Trophoblast cell (in vitro differentiated cells and primary cell): ENCODE data around the gene PDPK1.

Experiments used
- DNase-seq, 2 donors: peaks; one replicate each; pipeline ENCODE4 v3.0.0-alpha.2; 2016
- H2AFZ ChIP-seq: 2 replicates; pipeline ENCODE4 v1.6.1; 2013; ENCODE audit warnings: low read length, moderate library complexity, mild to moderate bottlenecking; ENCODE audit not compliant: insufficient read depth, poor library complexity
- H2AK5ac ChIP-seq: 2 replicates; pipeline ENCODE4 v1.6.1; 2013; ENCODE audit warnings: mild to moderate bottlenecking, low read length
- H2BK120ac ChIP-seq: 2 replicates; pipeline ENCODE4 v1.6.1; 2013; ENCODE audit warnings: low read length, mild to moderate bottlenecking, moderate library complexity; ENCODE audit not compliant: insufficient read depth, poor library complexity
- H2BK12ac ChIP-seq: 2 replicates; pipeline ENCODE4 v1.6.1; 2013; ENCODE audit warnings: mild to moderate bottlenecking, low read length, moderate library complexity
- H2BK5ac ChIP-seq: 2 replicates; pipeline ENCODE4 v1.6.1; 2013; ENCODE audit warnings: low read length, low read depth, moderate library complexity, mild to moderate bottlenecking; ENCODE audit not compliant: poor library complexity
- H3K14ac ChIP-seq: 2 replicates; pipeline ENCODE4 v1.6.1; 2013; ENCODE audit warnings: mild to moderate bottlenecking, low read length
- H3K18ac ChIP-seq: 2 replicates; pipeline ENCODE4 v1.6.1; 2013; ENCODE audit warnings: mild to moderate bottlenecking, low read length
- H3K23ac ChIP-seq: 2 replicates; pipeline ENCODE4 v1.6.1; 2013; ENCODE audit warnings: low read length
- H3K27ac ChIP-seq: 2 replicates; pipeline ENCODE4 v1.5.1; 2013; ENCODE audit warnings: low read depth, mild to moderate bottlenecking, inconsistent platforms, low read length, moderate library complexity
- H3K27me3 ChIP-seq: 2 replicates; pipeline ENCODE4 v1.6.1; 2013; ENCODE audit warnings: inconsistent platforms, mild to moderate bottlenecking, low read length, moderate library complexity; ENCODE audit not compliant: insufficient read depth
- H3K36me3 ChIP-seq, 2 experiments: 1 replicate in 1 of 2; 2 replicates in 1 of 2; pipeline ENCODE4 v1.6.1; 2013; ENCODE audit warnings: low read length in 2 of 2, mild to moderate bottlenecking in 2 of 2, moderate library complexity in 1 of 2; ENCODE audit not compliant: insufficient read depth in 2 of 2, control insufficient read depth in 1 of 2
- H3K4ac ChIP-seq: 2 replicates; pipeline ENCODE4 v1.6.1; 2013; ENCODE audit warnings: low read depth, mild to moderate bottlenecking, low read length, moderate library complexity
- H3K4me1 ChIP-seq, 2 experiments: 1 replicate in 1 of 2; 2 replicates in 1 of 2; pipeline ENCODE4 v1.6.1; 2013; ENCODE audit warnings: low read length in 2 of 2, mild to moderate bottlenecking in 2 of 2, moderate library complexity in 1 of 2; ENCODE audit not compliant: insufficient read depth in 2 of 2, control insufficient read depth in 1 of 2
- H3K4me2 ChIP-seq: 2 replicates; pipeline ENCODE4 v1.6.1; 2013; ENCODE audit warnings: inconsistent platforms, mild to moderate bottlenecking, low read length, moderate library complexity
- H3K4me3 ChIP-seq: 2 replicates; pipeline ENCODE4 v1.5.1; 2013; ENCODE audit warnings: mild to moderate bottlenecking, low read depth, low read length, inconsistent platforms
- H3K79me1 ChIP-seq: one replicate; pipeline ENCODE4 v1.6.1; 2013; ENCODE audit warnings: low read length
- H3K79me2 ChIP-seq: 2 replicates; pipeline ENCODE4 v1.6.1; 2013; ENCODE audit warnings: low read length, mild to moderate bottlenecking; ENCODE audit not compliant: control insufficient read depth, insufficient read depth, poor library complexity
- H3K9ac ChIP-seq: 2 replicates; pipeline ENCODE4 v1.6.1; 2013; ENCODE audit warnings: mild to moderate bottlenecking, low read length
- H3K9me3 ChIP-seq: 2 replicates; pipeline ENCODE4 v1.6.1; 2013; ENCODE audit warnings: low read depth, mild to moderate bottlenecking, control low read depth, inconsistent platforms, low read length; ENCODE audit not compliant: insufficient read depth
- H4K12ac ChIP-seq: 2 replicates; pipeline ENCODE4 v1.6.1; 2013; ENCODE audit warnings: low read depth, mild to moderate bottlenecking, low read length, moderate library complexity
- H4K8ac ChIP-seq: 2 replicates; pipeline ENCODE4 v1.6.1; 2013; ENCODE audit warnings: low read depth, mild to moderate bottlenecking, low read length, moderate library complexity
- H4K91ac ChIP-seq: one replicate; pipeline ENCODE4 v1.6.1; 2013; ENCODE audit warnings: low read depth, mild to moderate bottlenecking, low read length, moderate library complexity
- WGBS: extraction: QIAGEN DNeasy Blood & Tissue Kit; methylation state at CpG from one replicate; pipeline ENCODE4 v1.1.7; 2013; ENCODE audit warnings: missing lambda C conversion rate; ENCODE audit not compliant: insufficient read length, insufficient coverage; ENCODE audit errors: extremely low coverage; 5-methylcytosine and 5-hydroxymethylcytosine counted together

The PDPK1 gene

GRCh38 chr16:2511128-2511800, 26.6 kb upstream of the PDPK1 start:
- Histone ChIP-seq H4K12ac (no peak overlapping the region), H3K4me3 (no peak overlapping the region), H2AFZ (no peak overlapping the region), H3K18ac (no peak overlapping the region), H3K79me1 (peaks cover 13% of the 10 kb centered on the region), H3K79me2 (peaks cover 24% of the 10 kb centered on the region), H2BK12ac (no peak overlapping the region), H3K36me3 (peaks cover 1 to 2% of the 10 kb centered on the region in 2 experiments), H3K4ac (no peak overlapping the region), H2AK5ac (no peak overlapping the region), H3K27me3 (no peaks in the 10 kb centered on the region), H2BK120ac (no peak overlapping the region), H3K9ac (no peak overlapping the region), H3K9me3 (peaks cover 3% of the 10 kb centered on the region), H4K91ac (no peak overlapping the region), H3K27ac (no peak overlapping the region), H2BK5ac (no peak overlapping the region), H3K4me1 (peaks cover 12 to 20% of the 10 kb centered on the region in 2 experiments), H3K14ac (no peak overlapping the region), H4K8ac (no peak overlapping the region), H3K23ac (no peak overlapping the region), H3K4me2 (no peak overlapping the region)
- DNase-seq = no peak
- WGBS = no CpG with 5 or more reads among the region's 24 CpGs

- no peak overlapping the region for H2BK5ac ChIP-seq
- H2AK5ac ChIP-seq = peak overlapping the region; percentile 71
- peaks cover 3% of the 10 kb centered on the region for H3K9me3 ChIP-seq
- no peak overlapping the region for H3K27ac ChIP-seq
- H4K12ac ChIP-seq = no peak overlapping the region
- H2BK12ac ChIP-seq = no peak overlapping the region
- peaks cover 6 to 11% of the 10 kb centered on the region in 2 experiments for H3K36me3 ChIP-seq
- no peak overlapping the region for H3K4ac ChIP-seq
- H3K23ac ChIP-seq = no peak overlapping the region
- H3K9ac ChIP-seq = no peak overlapping the region
- H3K79me1 ChIP-seq = peaks cover 13% of the 10 kb centered on the region
- no peak overlapping the region for H3K14ac ChIP-seq
- no peak overlapping the region for H3K4me2 ChIP-seq
- no peak overlapping the region for H2BK120ac ChIP-seq
- no peaks in the 10 kb centered on the region for H3K27me3 ChIP-seq
- peaks cover 32% of the 10 kb centered on the region for H3K79me2 ChIP-seq
- no peak overlapping the region for H4K8ac ChIP-seq
- no CpG with 5 or more reads among the region's 17 CpGs for WGBS
- H3K4me3 ChIP-seq = no peak overlapping the region
- no peak for DNase-seq
- H3K18ac ChIP-seq = no peak overlapping the region
- no peak overlapping the region for H2AFZ ChIP-seq
- peaks cover 19 to 27% of the 10 kb centered on the region in 2 experiments for H3K4me1 ChIP-seq
- H4K91ac ChIP-seq = no peak overlapping the region
These were observed 25.7 kb upstream of the PDPK1 start for GRCh38 chr16:2511996-2512734.

- Histone ChIP-seq H4K12ac (peak overlapping the region; percentile 43), H3K23ac (no peak overlapping the region), H3K4me3 (peak overlapping the region; percentile 51), H3K79me1 (peaks cover 13% of the 10 kb centered on the region), H2BK120ac (no peak overlapping the region), H2AK5ac (no peak overlapping the region), H2AFZ (peak overlapping the region; percentile 32), H3K9me3 (peaks cover 3% of the 10 kb centered on the region), H3K79me2 (peaks cover 38% of the 10 kb centered on the region), H2BK12ac (no peak overlapping the region), H3K36me3 (peaks cover 10 to 12% of the 10 kb centered on the region in 2 experiments), H3K4ac (no peak overlapping the region), H3K27me3 (no peaks in the 10 kb centered on the region), H3K27ac (peak overlapping the region; percentile 36), H3K4me1 (peaks cover 21 to 28% of the 10 kb centered on the region in 2 experiments), H3K4me2 (peak overlapping the region; percentile 89), H3K18ac (peak overlapping the region; percentile 23), H3K14ac (peak overlapping the region; percentile 38), H4K8ac (peak overlapping the region; percentile 67), H4K91ac (peak overlapping the region; percentile 67), H3K9ac (no peak overlapping the region), H2BK5ac (no peak overlapping the region)
- no CpG with 5 or more reads among the region's 15 CpGs for WGBS
- no peak for DNase-seq
These were observed 25.0 kb upstream of the PDPK1 start for GRCh38 chr16:2512735-2513404.
